GM21723 (cell line): ENCODE measurements around the gene DNAH9.

ENCODE experiments used
- ATAC-seq: cut with Tn5 transposase; IDR thresholded peaks from one replicate; pipeline ENCODE4 v1.9.1; 2021; ENCODE audit warnings: mild to moderate bottlenecking, moderate library complexity; ENCODE audit not compliant: unreplicated experiment

Gene DNAH9, protein sequence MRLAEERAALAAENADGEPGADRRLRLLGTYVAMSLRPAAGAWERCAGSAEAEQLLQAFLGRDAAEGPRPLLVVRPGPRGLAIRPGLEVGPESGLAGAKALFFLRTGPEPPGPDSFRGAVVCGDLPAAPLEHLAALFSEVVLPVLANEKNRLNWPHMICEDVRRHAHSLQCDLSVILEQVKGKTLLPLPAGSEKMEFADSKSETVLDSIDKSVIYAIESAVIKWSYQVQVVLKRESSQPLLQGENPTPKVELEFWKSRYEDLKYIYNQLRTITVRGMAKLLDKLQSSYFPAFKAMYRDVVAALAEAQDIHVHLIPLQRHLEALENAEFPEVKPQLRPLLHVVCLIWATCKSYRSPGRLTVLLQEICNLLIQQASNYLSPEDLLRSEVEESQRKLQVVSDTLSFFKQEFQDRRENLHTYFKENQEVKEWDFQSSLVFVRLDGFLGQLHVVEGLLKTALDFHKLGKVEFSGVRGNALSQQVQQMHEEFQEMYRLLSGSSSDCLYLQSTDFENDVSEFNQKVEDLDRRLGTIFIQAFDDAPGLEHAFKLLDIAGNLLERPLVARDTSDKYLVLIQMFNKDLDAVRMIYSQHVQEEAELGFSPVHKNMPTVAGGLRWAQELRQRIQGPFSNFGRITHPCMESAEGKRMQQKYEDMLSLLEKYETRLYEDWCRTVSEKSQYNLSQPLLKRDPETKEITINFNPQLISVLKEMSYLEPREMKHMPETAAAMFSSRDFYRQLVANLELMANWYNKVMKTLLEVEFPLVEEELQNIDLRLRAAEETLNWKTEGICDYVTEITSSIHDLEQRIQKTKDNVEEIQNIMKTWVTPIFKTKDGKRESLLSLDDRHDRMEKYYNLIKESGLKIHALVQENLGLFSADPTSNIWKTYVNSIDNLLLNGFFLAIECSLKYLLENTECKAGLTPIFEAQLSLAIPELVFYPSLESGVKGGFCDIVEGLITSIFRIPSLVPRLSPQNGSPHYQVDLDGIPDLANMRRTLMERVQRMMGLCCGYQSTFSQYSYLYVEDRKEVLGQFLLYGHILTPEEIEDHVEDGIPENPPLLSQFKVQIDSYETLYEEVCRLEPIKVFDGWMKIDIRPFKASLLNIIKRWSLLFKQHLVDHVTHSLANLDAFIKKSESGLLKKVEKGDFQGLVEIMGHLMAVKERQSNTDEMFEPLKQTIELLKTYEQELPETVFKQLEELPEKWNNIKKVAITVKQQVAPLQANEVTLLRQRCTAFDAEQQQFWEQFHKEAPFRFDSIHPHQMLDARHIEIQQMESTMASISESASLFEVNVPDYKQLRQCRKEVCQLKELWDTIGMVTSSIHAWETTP (N-terminal part only)

DNA sequence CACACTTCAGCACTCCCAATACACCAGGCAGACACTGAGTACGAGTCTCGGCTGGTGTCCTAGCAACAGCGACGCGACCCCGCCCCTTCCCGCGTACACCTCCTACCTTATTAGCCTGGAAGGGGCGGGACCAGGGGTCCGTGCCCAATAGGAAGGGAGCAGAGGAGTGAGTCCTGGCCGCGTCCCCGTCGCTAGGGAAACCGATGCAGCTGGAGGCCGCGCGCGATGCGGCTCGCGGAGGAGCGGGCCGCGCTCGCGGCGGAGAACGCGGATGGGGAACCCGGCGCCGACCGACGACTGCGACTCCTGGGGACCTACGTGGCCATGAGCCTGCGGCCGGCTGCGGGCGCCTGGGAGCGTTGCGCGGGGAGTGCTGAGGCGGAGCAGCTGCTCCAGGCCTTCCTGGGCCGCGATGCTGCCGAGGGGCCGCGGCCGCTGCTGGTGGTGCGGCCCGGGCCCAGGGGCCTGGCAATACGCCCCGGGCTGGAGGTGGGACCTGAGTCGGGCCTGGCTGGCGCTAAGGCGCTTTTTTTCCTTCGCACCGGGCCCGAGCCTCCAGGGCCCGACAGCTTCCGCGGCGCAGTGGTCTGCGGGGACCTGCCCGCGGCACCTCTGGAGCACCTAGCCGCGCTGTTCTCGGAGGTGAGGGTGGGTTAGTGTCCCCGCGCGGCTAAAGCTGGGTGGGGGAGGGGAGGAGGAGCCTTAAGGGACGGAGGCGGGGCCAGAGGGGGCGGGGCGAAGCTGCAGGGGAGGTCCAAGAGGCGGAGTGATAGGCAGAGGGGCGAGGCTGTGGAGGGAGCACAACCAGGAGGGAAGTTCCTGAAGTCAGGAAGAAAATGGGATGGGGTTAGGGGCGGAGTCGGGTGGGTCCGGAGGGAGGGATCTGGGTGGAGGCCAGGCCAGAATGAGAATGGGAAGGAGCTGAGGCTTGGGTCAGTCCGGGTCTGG, at the start of gene DNAH9:
Gene DNAH9, plus strand, starts transcription at position 197 of the 948 bp plus-strand sequence. Its CDS starts 29 bp downstream, at position 226.
- no peak for ATAC-seq

DNA sequence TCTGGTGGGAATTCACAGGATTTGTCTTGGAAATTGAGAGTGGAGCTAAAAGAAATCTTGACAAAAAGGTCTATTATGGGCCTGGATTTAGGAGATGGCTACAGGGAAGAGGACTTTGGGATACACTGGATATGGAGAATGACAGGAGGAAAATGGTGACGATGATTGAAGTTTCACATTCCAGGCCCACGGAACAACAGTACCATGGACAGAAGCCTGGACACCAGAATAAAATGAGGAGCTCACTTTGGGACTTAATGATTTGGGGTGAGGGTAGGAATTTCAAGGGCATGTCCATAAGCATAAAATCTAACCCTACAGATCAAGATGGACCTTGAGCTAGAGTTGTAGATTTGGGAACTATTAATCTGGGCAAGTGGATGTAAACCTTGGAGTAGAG, 47.8 kb upstream of the DNAH9 start:
- no peak for ATAC-seq

DNA sequence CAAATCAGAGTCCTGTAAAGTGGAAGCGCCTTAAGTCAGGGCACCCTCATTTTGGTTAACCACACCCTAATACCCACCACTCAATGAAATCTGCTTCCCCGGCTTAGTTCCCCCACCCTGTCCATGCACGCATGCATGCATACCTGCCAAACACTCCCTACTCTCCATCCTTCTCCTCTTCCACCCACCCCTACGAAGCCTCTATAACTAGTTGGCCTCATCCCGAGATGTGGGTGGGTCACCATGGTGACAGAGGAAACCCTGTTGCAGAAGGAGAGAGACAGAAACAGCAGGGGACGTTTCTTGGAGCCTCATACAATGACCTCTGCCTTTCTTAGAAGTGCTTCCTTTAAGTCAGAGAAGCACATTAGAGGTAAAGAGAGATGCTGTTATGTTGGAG, 46.8 kb upstream of the DNAH9 start:
- no peak for ATAC-seq

DNA sequence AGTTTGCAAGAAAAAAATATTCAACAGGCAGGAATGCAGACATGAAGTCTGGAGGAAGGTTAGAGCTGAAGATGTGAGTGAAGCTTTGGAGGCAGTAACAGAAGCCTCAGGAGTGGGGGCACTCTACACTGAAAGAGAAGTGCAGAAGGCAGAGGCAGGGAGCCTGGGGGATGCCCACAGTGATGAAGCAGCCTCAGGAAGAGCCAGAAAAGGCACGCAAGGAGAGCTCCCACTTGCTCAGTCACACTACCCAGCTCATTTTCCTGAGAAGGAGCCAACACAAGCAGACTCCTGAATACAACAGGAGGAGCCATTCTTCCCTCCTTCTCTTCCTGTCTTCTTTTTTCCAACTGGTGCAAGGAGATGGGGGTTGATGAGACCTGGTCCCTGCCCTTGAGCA, 45.1 kb upstream of the DNAH9 start:
- no peak for ATAC-seq

DNA sequence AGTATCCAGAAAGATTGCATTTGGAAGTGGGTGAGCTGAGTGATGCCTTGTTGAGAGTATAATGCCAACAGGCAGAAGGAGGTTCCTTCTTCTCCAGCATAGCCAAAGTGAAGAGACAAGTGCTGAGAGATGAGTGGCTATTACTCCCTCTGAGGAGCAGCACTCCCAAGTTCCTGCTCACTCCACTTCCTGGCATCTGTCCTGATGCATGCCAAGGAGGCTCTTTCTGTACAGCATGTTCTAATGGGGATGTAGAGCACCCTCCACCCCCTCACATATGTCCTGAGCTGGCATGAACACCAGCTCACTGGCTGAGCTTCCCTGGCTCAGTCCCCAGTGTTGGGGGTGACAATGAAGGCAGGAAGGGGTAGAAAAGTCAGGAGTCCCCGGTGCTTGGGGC, 44.2 kb upstream of the DNAH9 start:
- no peak for ATAC-seq

DNA sequence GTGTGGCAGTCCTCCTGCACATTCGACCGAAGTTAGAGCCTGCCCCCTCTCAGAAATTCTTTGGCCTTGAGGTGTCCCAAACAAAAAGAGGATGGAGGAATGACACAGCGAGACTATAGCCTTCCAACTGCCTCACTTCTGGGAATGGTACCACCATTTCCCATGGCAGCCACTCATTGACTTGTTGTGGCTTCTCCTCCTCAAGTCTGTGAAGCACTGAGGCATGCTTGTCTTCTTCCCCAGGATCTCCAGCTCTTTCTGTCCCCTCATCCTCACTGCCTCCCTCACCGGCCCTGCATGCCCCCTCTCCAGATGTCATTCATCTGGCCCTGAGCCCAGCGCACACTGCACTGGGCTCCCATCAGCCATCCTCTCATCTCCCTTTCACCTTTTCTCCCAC, 43.7 kb upstream of the DNAH9 start:
- ATAC-seq = no peak

DNA sequence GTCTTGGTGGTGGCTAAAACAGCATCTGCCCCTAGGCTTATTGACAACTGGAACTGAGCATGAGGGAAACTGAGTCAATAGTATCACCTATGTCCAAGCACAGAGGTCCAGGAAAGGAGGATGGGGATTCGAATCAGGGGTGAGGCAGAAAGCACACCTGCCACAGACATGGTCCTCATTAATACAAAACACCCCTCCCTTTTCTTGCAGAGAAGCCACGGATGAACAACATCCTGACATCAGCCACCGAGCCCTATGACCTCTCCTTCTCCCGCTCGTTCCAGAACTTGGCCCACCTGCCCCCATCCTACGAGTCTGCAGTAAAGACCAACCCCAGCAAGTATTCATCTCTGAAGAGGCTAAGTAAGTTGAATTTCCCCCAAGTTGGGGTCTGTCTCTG, 42.7 kb upstream of the DNAH9 start:
- no peak for ATAC-seq

DNA sequence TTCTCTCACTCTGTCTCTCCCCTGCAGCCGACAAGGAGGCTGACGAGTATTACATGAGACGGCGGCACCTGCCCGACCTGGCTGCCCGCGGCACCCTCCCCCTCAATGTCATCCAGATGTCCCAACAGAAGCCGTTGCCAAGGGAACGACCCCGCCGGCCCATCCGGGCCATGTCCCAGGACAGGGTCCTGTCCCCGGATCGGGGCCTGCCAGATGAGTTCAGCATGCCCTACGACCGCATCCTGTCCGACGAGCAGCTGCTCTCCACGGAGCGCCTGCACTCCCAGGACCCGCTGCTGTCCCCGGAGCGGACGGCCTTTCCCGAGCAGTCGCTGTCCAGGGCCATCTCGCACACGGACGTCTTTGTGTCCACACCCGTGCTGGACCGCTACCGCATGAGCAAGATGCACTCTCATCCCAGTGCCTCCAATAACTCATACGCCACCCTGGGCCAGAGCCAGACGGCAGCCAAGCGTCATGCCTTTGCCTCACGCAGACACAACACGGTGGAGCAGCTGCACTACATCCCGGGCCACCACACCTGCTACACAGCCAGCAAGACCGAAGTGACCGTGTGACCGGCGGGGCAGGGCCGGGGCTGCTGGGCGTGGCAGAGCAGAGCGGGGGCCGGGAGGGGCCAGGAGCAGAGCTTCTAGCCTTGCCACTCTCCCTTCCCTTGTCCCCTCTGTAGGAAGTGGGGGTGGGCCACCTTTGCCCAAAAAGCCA, 40.4 kb upstream of the DNAH9 start:
- no peak for ATAC-seq

DNA sequence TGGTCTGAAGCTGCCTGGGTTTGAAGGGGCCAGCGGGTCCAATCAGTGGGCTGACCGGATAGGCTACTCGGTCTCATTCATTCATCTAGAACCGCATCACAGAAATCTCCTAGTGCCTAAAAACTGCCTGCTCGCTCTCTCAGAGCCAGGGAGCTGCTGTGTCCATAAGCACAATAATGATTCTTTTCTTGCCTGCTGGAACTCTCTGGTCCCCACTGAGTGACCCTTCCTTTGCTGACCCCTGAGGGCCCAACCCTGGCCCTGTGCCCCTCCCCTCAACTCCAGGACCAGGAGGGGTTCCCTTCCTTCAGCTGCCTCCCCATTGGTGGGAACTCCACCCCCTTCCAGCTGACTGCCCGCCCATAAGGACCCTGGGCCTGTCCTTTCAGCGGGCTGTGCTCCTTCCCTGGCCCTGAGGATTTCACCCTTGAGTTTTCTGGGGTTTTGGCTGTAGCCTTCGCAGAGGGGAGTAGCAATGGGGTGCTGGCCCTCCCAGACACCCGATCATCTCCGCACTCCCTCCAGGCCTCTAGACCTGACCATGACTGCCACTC, 39.5 kb upstream of the DNAH9 start:
- no peak for ATAC-seq

DNA sequence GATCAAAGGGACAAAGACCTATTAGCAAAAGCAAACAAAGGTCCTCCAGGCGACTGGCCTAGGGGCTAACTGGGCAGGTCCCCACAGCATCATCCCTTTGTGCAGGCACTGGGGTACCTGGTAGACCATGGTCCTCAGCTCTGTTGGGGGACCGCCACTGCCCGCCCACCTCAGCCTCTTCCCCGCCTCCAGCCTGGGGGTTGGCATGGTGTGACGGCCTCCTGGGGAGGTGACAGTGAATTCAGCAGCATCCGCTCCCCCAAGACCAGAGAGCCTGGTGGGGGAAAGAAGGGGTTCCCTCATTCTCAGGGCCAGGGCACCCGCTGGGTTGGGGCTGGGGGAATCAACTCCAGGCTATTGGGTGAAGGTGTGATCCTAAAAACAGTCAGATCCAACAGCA, 38.7 kb upstream of the DNAH9 start:
- ATAC-seq = no peak

DNA sequence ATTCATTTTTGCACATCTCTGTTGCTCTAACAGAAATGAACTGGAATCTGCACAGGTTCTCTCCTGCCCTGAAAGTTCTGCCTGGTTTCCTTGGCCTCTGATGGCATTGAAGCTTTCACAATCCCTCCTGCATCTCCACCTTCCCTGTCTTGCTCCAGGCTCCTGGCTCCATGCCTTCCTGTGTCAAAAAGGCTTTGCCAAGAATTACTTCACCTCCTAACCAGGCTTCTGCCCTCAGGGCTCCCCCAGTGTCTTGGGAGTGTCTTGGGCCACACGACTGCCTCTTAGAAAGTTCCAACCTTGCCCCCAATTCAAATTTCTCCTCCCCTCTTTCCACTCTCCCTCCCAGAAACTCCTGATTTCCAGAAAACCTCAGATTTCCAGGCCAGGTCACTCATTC, 37.0 kb upstream of the DNAH9 start:
- ATAC-seq = no peak

DNA sequence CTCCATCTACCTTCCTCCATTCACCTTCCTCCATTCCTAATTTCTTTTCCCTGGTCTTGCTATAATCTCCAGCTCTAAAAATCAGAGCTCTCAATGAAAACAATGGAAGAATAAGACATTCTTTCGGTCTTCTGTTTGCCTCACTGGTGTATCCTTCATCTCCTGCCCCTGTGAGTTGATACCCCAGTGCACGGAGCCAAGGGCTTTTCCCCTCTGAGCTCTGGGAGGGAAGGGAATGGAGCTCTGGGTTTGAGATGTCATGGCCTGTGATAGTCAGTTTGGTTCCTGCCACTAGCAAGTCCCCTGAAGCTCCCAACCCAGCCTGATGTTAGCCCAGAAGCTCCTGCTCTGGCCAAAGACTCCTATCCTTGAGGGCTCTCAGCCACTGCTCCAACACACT, 36.6 kb upstream of the DNAH9 start:
- no peak for ATAC-seq

DNA sequence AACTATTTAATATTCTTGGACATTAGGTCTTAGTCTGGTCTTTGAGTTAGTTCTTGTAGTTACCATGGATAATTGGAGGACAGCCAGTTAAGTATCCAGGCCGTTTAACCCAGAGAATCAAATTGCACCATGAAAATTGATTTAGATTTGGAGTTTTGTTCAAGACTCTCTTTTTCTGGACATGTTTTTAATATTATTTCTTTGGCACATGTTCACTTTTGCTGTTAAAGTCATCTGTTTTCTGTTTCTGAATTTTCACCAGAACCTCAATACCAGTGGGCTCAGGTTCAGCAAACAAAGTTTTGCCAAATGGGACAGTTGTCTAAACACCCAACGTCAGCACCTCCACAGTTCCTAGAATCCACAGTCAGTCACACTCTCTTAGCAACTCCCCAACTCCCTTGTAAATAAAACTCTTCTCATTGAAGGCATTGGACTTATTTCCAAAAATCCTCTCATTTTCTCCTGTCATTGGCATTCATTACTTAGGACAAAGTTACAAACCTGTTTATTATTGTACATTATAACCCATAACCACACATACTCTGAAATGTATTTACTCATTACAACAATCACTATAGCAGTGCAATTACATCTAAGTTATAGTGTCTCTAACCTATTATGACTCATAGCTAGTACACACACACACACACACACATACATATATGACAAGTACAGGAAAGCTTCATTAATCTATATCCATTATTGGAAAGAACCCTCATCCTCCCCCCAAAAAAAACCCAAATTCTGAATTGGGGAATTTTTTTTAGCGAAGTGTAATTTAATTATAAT, 33.5 kb upstream of the DNAH9 start:
- no peak for ATAC-seq

DNA sequence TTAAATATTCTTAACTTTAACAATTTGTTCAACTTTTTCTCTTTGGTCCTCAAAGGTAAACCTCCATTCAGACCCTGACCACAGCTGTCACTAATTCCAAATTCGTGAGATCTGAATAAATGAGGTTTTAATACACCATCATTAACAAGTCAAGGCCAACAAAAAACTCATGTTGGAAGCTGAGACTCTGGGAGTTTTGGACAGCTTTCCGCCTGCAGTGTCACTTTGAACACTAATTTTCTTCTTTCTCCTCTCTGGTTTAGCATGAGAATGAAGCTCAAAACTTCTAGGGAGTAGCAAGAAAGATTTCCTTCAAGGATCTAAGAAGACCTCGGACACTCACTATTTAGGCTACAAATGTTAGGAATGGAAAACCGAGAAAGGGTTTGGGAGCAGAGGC, 32.7 kb upstream of the DNAH9 start:
- no peak for ATAC-seq

DNA sequence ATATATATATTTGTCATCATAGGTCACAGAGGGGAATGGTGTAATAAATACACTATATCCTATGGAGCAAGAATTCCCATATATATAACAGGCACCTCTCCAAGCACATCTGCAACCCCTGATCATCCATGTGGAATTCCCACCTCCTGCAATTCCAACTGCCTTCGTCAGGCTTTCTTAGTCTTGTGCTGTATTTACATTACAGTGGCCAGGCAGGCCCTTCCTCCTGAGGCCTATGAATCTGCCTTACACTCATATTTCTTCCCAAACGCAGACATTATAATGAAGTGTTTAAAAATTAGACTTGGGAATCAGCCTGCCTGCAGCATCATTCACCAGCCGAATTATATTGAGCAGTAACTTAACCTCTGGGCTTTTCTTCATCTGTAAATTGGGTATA, 19.3 kb upstream of the DNAH9 start:
- ATAC-seq = no peak

DNA sequence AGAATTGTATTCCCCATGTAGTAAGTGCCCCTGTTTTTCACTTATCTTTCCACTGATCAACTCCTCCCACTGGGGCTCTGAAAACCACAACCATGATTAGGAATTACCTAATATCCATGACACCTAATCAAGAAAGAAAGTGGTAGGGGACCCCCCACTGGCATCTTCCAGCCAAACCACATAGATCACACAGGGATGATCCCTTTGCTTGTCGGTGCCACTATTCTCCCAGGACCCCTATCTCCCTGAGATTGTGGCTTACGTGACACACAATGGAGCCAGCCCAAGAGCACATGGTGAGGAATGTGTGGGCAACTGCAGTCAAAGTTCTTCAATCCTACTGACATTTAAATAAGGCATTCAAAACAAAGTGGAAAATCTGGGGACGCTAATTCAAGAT, 17.6 kb upstream of the DNAH9 start:
- no peak for ATAC-seq

DNA sequence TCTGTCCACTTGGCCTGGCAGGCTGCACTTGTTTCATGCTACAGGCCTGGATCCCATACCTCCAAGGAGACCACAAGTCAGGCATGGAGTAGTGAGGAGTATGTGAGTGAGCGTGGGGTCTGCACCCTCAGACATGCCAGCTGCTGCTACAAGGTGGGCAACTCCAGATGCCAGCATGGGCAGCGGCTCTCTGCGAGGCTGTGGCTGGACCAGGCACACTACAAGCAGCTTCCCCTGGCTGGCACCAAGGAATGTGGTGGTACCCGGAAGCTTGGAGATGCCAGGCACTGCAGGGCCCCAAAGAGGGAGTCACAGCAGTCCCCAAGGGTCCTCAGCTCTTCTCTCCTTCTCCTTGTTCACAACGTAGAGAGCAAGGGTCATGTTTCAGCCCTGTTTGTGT, 16.1 kb upstream of the DNAH9 start:
- no peak for ATAC-seq

DNA sequence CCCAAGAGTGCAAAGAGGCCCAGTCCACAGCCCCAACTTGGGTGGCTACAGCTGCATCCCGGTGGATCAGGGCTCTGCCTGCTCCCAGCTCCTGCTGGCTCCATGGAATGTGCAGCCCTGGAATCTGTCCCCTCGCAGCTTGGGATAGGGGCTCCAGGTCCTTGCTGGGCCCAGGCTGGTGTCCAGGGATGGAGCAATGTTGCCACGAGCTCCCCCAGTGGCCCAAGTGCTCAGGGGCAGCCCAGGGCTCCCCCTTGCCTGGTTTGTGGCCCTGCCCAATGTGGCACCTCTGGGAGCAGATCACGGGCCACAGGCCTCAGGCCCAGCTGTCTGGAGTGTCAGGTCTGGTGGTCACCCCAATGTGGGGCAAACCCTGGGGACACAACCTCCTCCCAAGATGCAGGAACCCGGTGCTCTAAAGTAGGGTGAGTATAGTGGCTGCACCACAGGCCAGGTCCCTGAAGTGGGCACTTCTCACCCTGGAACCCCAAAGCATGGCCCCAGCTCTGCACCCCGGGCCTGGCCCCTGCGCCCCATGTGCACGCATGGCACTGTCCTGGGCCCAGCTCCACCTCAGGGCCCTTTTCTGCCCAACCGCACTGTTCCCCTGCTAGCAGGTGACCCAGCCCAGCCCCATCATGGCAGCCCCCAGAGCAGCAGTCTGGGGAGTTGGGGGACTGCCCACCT, 14.8 kb upstream of the DNAH9 start:
- ATAC-seq = no peak
